HUES64 (cell line): ENCODE data around the gene TMEM30B.

Source experiments
- H3K27ac ChIP-seq: 2 replicates; pipeline ENCODE4 v1.7.0; 2013; ENCODE audit warnings: low read depth, low read length, inconsistent platforms
- H3K27me3 ChIP-seq: 2 replicates; pipeline ENCODE4 v1.6.1; 2013; ENCODE audit warnings: mild to moderate bottlenecking, low read length; ENCODE audit not compliant: insufficient read depth
- H3K36me3 ChIP-seq: 2 replicates; pipeline ENCODE4 v1.6.1; 2013; ENCODE audit warnings: mild to moderate bottlenecking, low read length; ENCODE audit not compliant: insufficient read depth
- H3K4me1 ChIP-seq: 2 replicates; pipeline ENCODE4 v1.6.1; 2013; ENCODE audit warnings: mild to moderate bottlenecking, low read length, moderate library complexity; ENCODE audit not compliant: insufficient read depth
- H3K4me3 ChIP-seq: 2 replicates; pipeline ENCODE4 v1.5.1; 2013; ENCODE audit warnings: mild to moderate bottlenecking, low read length, moderate library complexity
- H3K9ac ChIP-seq: 2 replicates; pipeline ENCODE4 v1.6.1; 2013; ENCODE audit warnings: mild to moderate bottlenecking, low read depth, low read length
- H3K9me3 ChIP-seq: 2 replicates; pipeline ENCODE4 v1.6.1; 2013; ENCODE audit warnings: low read depth, low read length; ENCODE audit not compliant: insufficient read depth
- WGBS: fragments of 150-250, 120-280 bp; methylation state at CpG from one replicate; pipeline ENCODE4 v1.1.7; 2013; ENCODE audit warnings: missing lambda C conversion rate; 5-methylcytosine and 5-hydroxymethylcytosine counted together

The TMEM30B gene

GRCh38 chr14:61266436-61266835, 14.7 kb downstream of the TMEM30B start:
- H3K9ac ChIP-seq = no peak overlapping the region
- no peaks in the 10 kb centered on the region for H3K9me3 ChIP-seq
- peaks cover under 1% of the 10 kb centered on the region; the same call in 1 of the 2 replicates for H3K4me1 ChIP-seq
- no peak overlapping the region for H3K27ac ChIP-seq
- no peaks in the 10 kb centered on the region for H3K36me3 ChIP-seq
- no peak overlapping the region for H3K4me3 ChIP-seq
- peaks cover 17% of the 10 kb centered on the region for H3K27me3 ChIP-seq
- 94% methylated on average over 4 of the region's 4 CpGs for WGBS

GRCh38 chr14:61264651-61265050, 16.5 kb downstream of the TMEM30B start:
- H3K9ac ChIP-seq = no peak overlapping the region
- H3K9me3 ChIP-seq = no peaks in the 10 kb centered on the region
- peaks cover 5% of the 10 kb centered on the region for H3K27me3 ChIP-seq
- 86% methylated on average over 3 of the region's 4 CpGs for WGBS
- no peaks in the 10 kb centered on the region for H3K36me3 ChIP-seq
- H3K27ac ChIP-seq = no peak overlapping the region
- peaks cover 6% of the 10 kb centered on the region for H3K4me1 ChIP-seq
- H3K4me3 ChIP-seq = no peak overlapping the region

- Histone ChIP-seq H3K4me3 (no peak overlapping the region), H3K27me3 (peaks cover 4% of the 10 kb centered on the region; the same call in 1 of the 2 replicates), H3K4me1 (peaks cover 6% of the 10 kb centered on the region), H3K27ac (no peak overlapping the region), H3K9me3 (no peaks in the 10 kb centered on the region), H3K36me3 (no peaks in the 10 kb centered on the region), H3K9ac (no peak overlapping the region)
- 91% methylated on average over 4 of the region's 4 CpGs for WGBS
Measured at GRCh38 chr14:61264010-61264571, 17.0 kb downstream of the TMEM30B start.

GRCh38 chr14:61262082-61262481, 19.1 kb downstream of the TMEM30B start:
- H3K4me1 ChIP-seq = peaks cover 6% of the 10 kb centered on the region
- no peak overlapping the region for H3K27ac ChIP-seq
- no peaks in the 10 kb centered on the region for H3K36me3 ChIP-seq
- no peak overlapping the region for H3K9ac ChIP-seq
- H3K9me3 ChIP-seq = no peaks in the 10 kb centered on the region
- H3K27me3 ChIP-seq = 0 out of 2 replicates have a peak, but pooled peaks cover 1% of the 10 kb centered on the region
- WGBS = 71% methylated on average over 3 of the region's 4 CpGs
- no peak overlapping the region for H3K4me3 ChIP-seq

GRCh38 chr14:61260939-61261776, 20.0 kb downstream of the TMEM30B start:
- peaks cover 6% of the 10 kb centered on the region for H3K4me1 ChIP-seq
- 83% methylated on average over 8 of the region's 8 CpGs for WGBS
- H3K4me3 ChIP-seq = no peak overlapping the region
- H3K27ac ChIP-seq = no peak overlapping the region
- peaks cover 10% of the 10 kb centered on the region for H3K27me3 ChIP-seq
- no peaks in the 10 kb centered on the region for H3K36me3 ChIP-seq
- H3K9me3 ChIP-seq = no peaks in the 10 kb centered on the region
- no peak overlapping the region for H3K9ac ChIP-seq

GRCh38 chr14:61258985-61259384, 22.2 kb downstream of the TMEM30B start:
- Histone ChIP-seq H3K4me3 (no peak overlapping the region), H3K27ac (no peak overlapping the region), H3K4me1 (peaks cover 20% of the 10 kb centered on the region), H3K9me3 (no peaks in the 10 kb centered on the region), H3K27me3 (peaks cover 22% of the 10 kb centered on the region), H3K9ac (no peak overlapping the region), H3K36me3 (no peaks in the 10 kb centered on the region)
- 91% methylated on average over 4 of the region's 4 CpGs for WGBS

- Histone ChIP-seq H3K9me3 (no peaks in the 10 kb centered on the region), H3K9ac (no peak overlapping the region), H3K36me3 (no peaks in the 10 kb centered on the region), H3K4me3 (no peak overlapping the region), H3K27ac (no peak overlapping the region), H3K4me1 (peaks cover 21% of the 10 kb centered on the region), H3K27me3 (peaks cover 29% of the 10 kb centered on the region)
- WGBS = 78% methylated on average over 5 of the region's 5 CpGs
Measured at GRCh38 chr14:61257469-61258057, 23.6 kb downstream of the TMEM30B start.

- no peak overlapping the region for H3K4me3 ChIP-seq
- H3K4me1 ChIP-seq = peaks cover 23% of the 10 kb centered on the region
- H3K36me3 ChIP-seq = no peaks in the 10 kb centered on the region
- no peak overlapping the region for H3K9ac ChIP-seq
- whole genome bisulfite sequencing = 95% methylated on average over 6 of the region's 6 CpGs
- peaks cover 29% of the 10 kb centered on the region for H3K27me3 ChIP-seq
- H3K9me3 ChIP-seq = no peaks in the 10 kb centered on the region
- no peak overlapping the region for H3K27ac ChIP-seq
Measured at GRCh38 chr14:61256826-61257468, 24.2 kb downstream of the TMEM30B start.

GRCh38 chr14:61255968-61256367, 25.2 kb downstream of the TMEM30B start:
- no peak overlapping the region for H3K4me3 ChIP-seq
- WGBS = 75% methylated on average over 5 of the region's 5 CpGs
- no peak overlapping the region for H3K27ac ChIP-seq
- H3K9ac ChIP-seq = no peak overlapping the region
- H3K9me3 ChIP-seq = no peaks in the 10 kb centered on the region
- H3K27me3 ChIP-seq = peaks cover 29% of the 10 kb centered on the region
- H3K4me1 ChIP-seq = peaks cover 19% of the 10 kb centered on the region
- H3K36me3 ChIP-seq = no peaks in the 10 kb centered on the region

- 7% methylated on average over 6 of the region's 8 CpGs for WGBS
- Histone ChIP-seq H3K4me1 (peaks cover 17% of the 10 kb centered on the region), H3K36me3 (no peaks in the 10 kb centered on the region), H3K27ac (peak overlapping the region; percentile 59; the same call in 1 of the 2 replicates), H3K9me3 (no peaks in the 10 kb centered on the region), H3K9ac (no peak overlapping the region), H3K4me3 (no peak overlapping the region; the same call in 1 of the 2 replicates), H3K27me3 (peaks cover 29% of the 10 kb centered on the region)
Measured at GRCh38 chr14:61254808-61255526, 26.2 kb downstream of the TMEM30B start.
